ENCODE results near the gene AFF2. TPM values are rescaled to one million over a fixed set of nuclear protein-coding genes. Genes with fewer than 3 reads are reported as not detected.

AFF2 gene
- total and polyA plus RNA-seq, 2 donors (not counting 3 experiments of a cell fraction or from before 2014, with no cell fraction given), result 0.03 to 0.07 TPM

DNA sequence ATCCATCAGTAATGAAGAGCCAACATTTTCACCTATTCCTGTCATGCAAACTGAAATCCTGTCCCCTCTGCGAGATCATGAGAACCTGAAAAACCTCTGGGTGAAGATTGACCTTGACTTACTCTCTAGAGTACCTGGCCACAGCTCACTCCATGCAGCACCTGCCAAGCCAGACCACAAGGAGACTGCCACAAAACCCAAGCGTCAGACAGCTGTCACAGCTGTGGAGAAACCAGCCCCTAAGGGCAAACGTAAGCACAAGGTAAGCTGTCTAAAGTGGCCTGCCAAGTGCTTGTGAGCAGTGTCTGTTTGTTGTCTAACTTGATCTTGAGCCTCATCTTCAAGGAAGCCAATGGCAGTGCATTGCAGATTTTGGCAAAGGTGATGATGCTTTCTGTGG, 455.9 kb downstream of the AFF2 start:
- BruUV-seq (replicated peaks), result no TSS peak
- CTCF ChIA-PET, result no interaction called here

More for the DNA sequence above, 455.9 kb downstream of the AFF2 start:
- Histone ChIP-seq H3K9me1 (replicated peaks; ENCODE audit: control insufficient read depth, extremely low read depth, insufficient read depth, low read length) (no peaks in the 10 kb centered on the region), H3K79me2 (ENCODE audit: control insufficient read depth, insufficient read depth, low read length) (no peaks in the 10 kb centered on the region), H3K27me3 (ENCODE audit: control insufficient read depth in 2 of 2, insufficient read depth in 2 of 2, low read length in 2 of 2) (no peaks in the 10 kb centered on the region), H3K27ac (ENCODE audit: insufficient read depth, low read depth, low read length) (no peak overlapping the region), H3K36me3 (ENCODE audit: control insufficient read depth in 2 of 2, extremely low read depth in 1 of 2, insufficient read depth in 2 of 2, low read length in 2 of 2) (no peaks in the 10 kb centered on the region), H3K4me2 (ENCODE audit: insufficient read depth, low read length) (no peak overlapping the region), H3K4me3 (replicated peaks in 1 of 3; ENCODE audit: insufficient read depth in 1 of 3, low read depth in 1 of 3, low read length in 3 of 3) (no peak overlapping the region), H3K9ac (replicated peaks; ENCODE audit: extremely low read depth, insufficient read depth, low read length) (no peak overlapping the region), H4K20me1 (replicated peaks; ENCODE audit: control insufficient read depth, extremely low read depth, insufficient read depth, low read length) (no peaks in the 10 kb centered on the region), H3K9me3 (replicated peaks; ENCODE audit: control insufficient read depth, insufficient read depth, low read length) (no peaks in the 10 kb centered on the region), H3K4me1 (ENCODE audit: control insufficient read depth, extremely low read depth, insufficient read depth, low read length) (no peaks in the 10 kb centered on the region), H2AFZ (ENCODE audit: low read depth, low read length) (no peak overlapping the region)
- TF ChIP-seq EZH2 (IDR thresholded peaks at IDR 0.05; ENCODE audit: borderline replicate concordance, low read depth, low read length, severe bottlenecking) (no peak), POLR2AphosphoS5 (IDR thresholded peaks at IDR 0.05; ENCODE audit: insufficient read depth, low read depth, low read length) (no peak), POLR2A (IDR thresholded peaks at IDR 0.05; ENCODE audit: low read depth, low read length) (no peak), JUN (IDR thresholded peaks at IDR 0.05; ENCODE audit: borderline replicate concordance, insufficient read depth, insufficient read length, low read depth) (no peak), FOS (IDR thresholded peaks at IDR 0.05; ENCODE audit: borderline replicate concordance, insufficient read depth, low read length) (no peak), GATA2 (IDR thresholded peaks at IDR 0.05; ENCODE audit: insufficient read depth, insufficient read length, low read depth, low read length) (no peak), MYC (IDR thresholded peaks at IDR 0.05; ENCODE audit: low read depth, low read length) (no peak)
- TF ChIP-seq, protein P1, sequence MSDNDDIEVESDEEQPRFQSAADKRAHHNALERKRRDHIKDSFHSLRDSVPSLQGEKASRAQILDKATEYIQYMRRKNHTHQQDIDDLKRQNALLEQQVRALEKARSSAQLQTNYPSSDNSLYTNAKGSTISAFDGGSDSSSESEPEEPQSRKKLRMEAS (IDR thresholded peaks at IDR 0.05; ENCODE audit: insufficient read depth, insufficient read length), result no peak
- TF ChIP-seq, protein P2, sequence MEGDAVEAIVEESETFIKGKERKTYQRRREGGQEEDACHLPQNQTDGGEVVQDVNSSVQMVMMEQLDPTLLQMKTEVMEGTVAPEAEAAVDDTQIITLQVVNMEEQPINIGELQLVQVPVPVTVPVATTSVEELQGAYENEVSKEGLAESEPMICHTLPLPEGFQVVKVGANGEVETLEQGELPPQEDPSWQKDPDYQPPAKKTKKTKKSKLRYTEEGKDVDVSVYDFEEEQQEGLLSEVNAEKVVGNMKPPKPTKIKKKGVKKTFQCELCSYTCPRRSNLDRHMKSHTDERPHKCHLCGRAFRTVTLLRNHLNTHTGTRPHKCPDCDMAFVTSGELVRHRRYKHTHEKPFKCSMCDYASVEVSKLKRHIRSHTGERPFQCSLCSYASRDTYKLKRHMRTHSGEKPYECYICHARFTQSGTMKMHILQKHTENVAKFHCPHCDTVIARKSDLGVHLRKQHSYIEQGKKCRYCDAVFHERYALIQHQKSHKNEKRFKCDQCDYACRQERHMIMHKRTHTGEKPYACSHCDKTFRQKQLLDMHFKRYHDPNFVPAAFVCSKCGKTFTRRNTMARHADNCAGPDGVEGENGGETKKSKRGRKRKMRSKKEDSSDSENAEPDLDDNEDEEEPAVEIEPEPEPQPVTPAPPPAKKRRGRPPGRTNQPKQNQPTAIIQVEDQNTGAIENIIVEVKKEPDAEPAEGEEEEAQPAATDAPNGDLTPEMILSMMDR (IDR thresholded peaks at IDR 0.05; ENCODE audit: extremely low read depth in 1 of 2, insufficient read depth in 1 of 2, low read depth in 1 of 2, low read length in 2 of 2), result no peak
- POLR2A ChIA-PET, result no interaction called here
- dilution Hi-C loops (cut with MboI; ENCODE audit: extremely low pct_ligation_motif_present, low sequenced_read_pairs), result no loop called here
- intact Hi-C loops (cut with micrococcal nuclease), result no loop called here
- DNase-seq (ENCODE audit: low read depth, low spot score) (no peak), FAIRE-seq (no peak)

All from endothelial cell of umbilical vein (primary cell).